ENCODE data around the gene ATG4C. TPM values are rescaled to one million over a fixed set of nuclear protein-coding genes. Genes with fewer than 3 reads are reported as not detected.
"Not testable (repeated sequence)": the region's sequence is repeated elsewhere in the genome, so short reads cannot be mapped to it uniquely, and the experiment has no call there.

ATG4C gene
- total and polyA plus RNA-seq, 2 donors: 6.9 to 17.3 TPM

DNA sequence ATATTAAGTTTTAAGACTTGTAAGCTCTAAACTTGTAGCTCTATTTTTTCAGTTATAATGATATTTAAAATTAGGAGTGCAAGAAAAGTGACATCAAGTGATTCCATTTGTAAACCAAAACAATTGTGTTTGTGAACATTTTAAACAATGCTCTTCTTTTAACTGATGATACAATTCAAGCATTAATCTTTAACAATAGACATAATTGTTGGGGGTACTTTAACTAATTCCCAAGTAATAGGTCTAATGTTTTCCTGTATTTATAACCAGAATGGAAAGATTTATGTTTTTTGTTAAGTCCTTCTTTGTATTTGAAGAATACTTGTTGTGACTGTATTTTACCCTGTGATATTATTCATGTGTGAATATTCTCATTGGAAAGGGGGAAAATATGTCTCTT, 6.8 kb downstream of the ATG4C start:
- no peaks in the 10 kb centered on the region for H3K36me3 ChIP-seq (ENCODE audit: insufficient read depth)
- no peak overlapping the region for H3K27ac ChIP-seq (ENCODE audit: low read depth)
- DNase-seq (ENCODE audit: extremely low spot score): no peak
- H3K4me1 ChIP-seq (ENCODE audit: insufficient read depth): no peaks in the 10 kb centered on the region
- H3K4me3 ChIP-seq (ENCODE audit: low read depth, low read length): no peak overlapping the region

DNA sequence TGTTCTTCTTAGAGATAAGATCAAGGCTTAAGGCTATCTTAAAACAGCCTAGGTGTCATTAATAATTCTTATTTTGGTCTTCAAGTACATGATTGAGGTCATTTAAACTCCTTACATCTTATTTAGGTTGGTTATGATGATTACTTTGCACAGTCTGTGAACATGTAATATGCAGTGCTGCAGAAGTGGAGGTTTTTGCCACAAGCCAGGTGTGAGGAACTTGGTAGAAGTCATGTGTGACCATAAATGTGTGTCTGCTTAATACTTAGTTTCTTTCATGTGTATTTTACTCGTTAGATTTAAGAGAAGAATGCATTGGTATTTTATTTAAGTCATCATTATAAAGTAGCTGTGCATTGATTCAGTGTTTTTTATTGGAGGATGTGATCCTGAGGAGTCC, 10.1 kb downstream of the ATG4C start:
- no peak overlapping the region for H3K27ac ChIP-seq (ENCODE audit: low read depth)
- 74% methylated on average over 1 of the region's 1 CpG for WGBS

DNA sequence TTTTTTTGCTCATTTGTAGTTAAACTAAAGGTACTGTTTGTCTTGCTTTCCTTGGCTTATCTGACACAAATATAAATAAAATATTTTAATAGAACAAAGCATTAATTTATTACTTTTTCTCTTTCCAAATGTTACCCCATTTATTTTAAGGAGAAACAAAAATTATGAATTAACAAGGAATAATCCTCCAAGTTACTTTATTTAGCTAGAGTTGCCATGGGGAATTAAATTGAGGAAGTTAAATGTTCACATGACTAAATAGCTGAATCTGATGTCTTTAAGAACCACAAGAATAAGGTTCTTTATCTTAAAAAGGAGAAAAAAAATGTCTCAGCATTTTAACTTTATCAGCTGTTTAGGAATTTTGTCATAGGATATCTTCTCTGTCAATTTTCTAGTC, 12.3 kb downstream of the ATG4C start:
- H3K27ac ChIP-seq (ENCODE audit: low read depth): no peak overlapping the region
- no peak overlapping the region for H3K4me3 ChIP-seq (ENCODE audit: low read depth, low read length)
- no peaks in the 10 kb centered on the region for H3K4me1 ChIP-seq (ENCODE audit: insufficient read depth)
- H3K36me3 ChIP-seq (ENCODE audit: insufficient read depth): no peaks in the 10 kb centered on the region
- DNase-seq (ENCODE audit: extremely low spot score): no peak

More for the DNA sequence above, 10.1 kb downstream of the ATG4C start:
- Histone ChIP-seq H3K36me3 (ENCODE audit: insufficient read depth) (no peaks in the 10 kb centered on the region), H3K4me1 (ENCODE audit: insufficient read depth) (no peaks in the 10 kb centered on the region), H3K4me3 (ENCODE audit: low read depth, low read length) (no peak overlapping the region)
- DNase-seq (ENCODE audit: extremely low spot score): no peak

DNA sequence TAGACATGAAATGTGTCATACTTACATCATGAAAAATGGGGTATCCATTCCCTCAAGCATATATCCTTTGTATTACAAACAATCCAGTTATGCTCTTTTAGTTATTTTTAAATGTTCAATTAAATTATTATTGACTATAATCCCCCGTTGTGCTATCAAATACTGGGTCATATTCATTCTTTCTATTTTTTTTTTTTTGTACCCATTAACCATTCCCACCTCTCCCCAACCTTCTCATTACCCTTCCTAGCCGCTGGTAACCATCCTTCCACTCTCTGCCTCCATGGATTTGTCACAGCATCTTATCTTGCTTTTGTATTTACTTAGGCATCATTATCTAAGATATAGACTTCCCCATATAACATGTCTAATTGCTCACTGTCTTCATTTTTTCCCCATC, 15.8 kb downstream of the ATG4C start:
- 90% methylated on average over 2 of the region's 2 CpGs for WGBS
- Histone ChIP-seq H3K36me3 (ENCODE audit: insufficient read depth) (no peaks in the 10 kb centered on the region), H3K27ac (ENCODE audit: low read depth) (no peak overlapping the region), H3K4me3 (ENCODE audit: low read depth, low read length) (no peak overlapping the region), H3K4me1 (ENCODE audit: insufficient read depth) (no peaks in the 10 kb centered on the region)
- no peak for DNase-seq (ENCODE audit: extremely low spot score)

DNA sequence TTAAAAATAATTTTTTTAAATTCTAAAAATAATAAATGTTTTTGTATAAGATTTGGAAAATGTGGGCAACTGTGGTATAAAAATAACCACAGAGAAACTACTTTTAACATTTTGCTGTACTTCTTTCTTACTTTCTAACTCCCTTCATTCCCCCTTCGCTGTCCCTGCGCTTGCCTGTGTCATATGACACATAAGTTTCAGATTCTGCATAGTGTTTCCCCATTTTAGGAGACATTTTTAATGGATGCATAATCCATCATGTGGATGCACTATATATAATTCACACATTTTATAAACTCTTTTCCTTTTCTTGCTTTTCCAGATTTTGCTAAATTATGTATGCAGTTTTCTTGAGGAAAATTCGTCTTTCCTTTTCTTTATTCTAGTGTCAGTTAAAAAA, 16.3 kb downstream of the ATG4C start:
- whole genome bisulfite sequencing: 89% methylated on average over 3 of the region's 3 CpGs
- Histone ChIP-seq H3K36me3 (ENCODE audit: insufficient read depth) (no peaks in the 10 kb centered on the region), H3K4me1 (ENCODE audit: insufficient read depth) (no peaks in the 10 kb centered on the region), H3K4me3 (ENCODE audit: low read depth, low read length) (no peak overlapping the region), H3K27ac (ENCODE audit: low read depth) (no peak overlapping the region)
- DNase-seq (ENCODE audit: extremely low spot score): no peak

DNA sequence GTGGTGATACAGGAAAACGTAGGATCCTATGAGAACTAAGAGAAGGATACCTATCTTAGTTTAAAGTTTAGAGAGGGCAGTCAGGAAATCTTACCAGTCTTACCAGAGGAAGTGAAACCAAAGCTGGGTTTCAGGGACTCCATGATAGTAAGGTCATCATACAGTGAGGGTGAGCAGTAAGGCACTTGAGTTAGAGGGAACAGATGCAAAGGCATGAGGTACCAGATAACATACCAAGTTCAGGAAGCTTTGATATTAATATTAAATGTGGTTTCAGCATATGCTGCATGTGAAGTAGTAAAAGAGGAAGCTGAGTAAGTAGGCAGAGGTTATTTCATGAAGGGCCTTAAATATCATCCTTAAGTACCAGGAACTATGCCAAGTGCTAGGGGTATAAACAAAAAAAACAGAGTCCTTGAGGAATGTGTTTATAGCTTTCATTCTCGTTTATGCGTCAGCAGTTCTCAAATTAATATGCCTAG, 16.9 kb downstream of the ATG4C start:
- Histone ChIP-seq H3K27ac (ENCODE audit: low read depth) (no peak overlapping the region), H3K36me3 (ENCODE audit: insufficient read depth) (no peaks in the 10 kb centered on the region), H3K4me1 (ENCODE audit: insufficient read depth) (no peaks in the 10 kb centered on the region), H3K4me3 (ENCODE audit: low read depth, low read length) (no peak overlapping the region)
- DNase-seq (ENCODE audit: extremely low spot score): no peak
- 49% methylated on average over 3 of the region's 3 CpGs for WGBS

DNA sequence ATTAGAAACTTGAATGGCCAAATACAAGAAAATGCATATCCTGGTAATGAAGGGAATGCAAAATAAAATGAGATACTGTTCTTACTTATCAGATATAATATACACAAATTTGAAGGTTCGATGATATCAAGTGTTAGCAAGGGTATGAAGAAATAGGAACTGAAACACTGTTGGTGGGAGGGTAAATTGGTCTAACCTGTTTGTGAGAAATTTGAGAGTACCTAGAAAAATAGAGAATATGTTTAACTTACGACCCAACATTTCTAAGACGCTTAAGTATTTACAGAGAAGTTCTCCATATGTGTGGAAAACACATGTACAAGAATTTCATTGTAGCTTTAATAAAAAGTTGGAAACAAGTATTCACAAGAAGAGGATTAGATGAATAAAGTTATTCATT, 25.9 kb downstream of the ATG4C start:
- Histone ChIP-seq H3K4me1 (ENCODE audit: insufficient read depth) (no peaks in the 10 kb centered on the region), H3K27ac (ENCODE audit: low read depth) (no peak overlapping the region), H3K36me3 (ENCODE audit: insufficient read depth) (peaks cover 9% of the 10 kb centered on the region), H3K4me3 (ENCODE audit: low read depth, low read length) (no peak overlapping the region)
- DNase-seq (ENCODE audit: extremely low spot score): no peak
- WGBS: 97% methylated on average over 3 of the region's 3 CpGs

DNA sequence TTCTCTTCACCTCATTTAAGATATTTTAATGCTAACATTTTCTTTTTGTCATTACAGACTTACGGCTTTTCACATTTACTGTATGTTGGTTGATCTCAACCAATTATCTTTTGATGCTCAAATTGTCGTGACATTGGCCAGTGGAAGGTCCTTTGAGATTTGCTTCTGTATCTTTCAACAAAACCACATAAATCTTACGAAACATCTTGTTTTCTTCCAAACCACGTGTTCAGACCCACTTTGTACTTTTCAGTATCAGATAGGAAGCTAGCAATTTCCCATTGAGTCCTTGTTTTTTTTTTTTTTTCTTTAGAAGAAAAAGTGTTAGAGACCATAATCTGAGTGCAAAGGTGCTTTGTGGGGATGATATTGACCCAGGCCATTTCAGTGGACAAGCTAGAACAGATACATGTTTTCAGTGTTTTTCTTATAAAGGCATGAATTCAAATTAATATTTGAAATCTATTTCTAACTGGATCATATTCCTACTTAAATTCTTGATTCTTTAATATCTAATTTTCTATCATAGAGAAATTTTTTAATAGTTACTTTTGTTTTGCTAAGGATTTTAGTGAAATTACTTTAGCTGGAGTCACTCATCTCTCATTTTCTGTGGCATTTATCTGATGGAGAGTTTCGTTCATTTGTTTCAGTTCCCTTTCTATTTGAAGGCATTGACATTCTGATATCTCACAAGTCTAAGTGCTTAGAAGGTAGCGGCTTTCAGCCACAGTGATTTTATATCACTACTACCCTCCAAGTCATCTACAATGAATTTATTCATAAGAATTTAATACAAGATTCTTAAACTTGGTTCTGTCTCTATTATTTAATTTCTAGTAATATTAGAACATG, 26.7 kb downstream of the ATG4C start:
- no peak for DNase-seq (ENCODE audit: extremely low spot score)
- WGBS: 94% methylated on average over 6 of the region's 6 CpGs
- Histone ChIP-seq H3K36me3 (ENCODE audit: insufficient read depth) (peaks cover 9% of the 10 kb centered on the region), H3K4me1 (ENCODE audit: insufficient read depth) (no peaks in the 10 kb centered on the region), H3K27ac (ENCODE audit: low read depth) (peak overlapping the region; percentile 5), H3K4me3 (ENCODE audit: low read depth, low read length) (no peak overlapping the region)

DNA sequence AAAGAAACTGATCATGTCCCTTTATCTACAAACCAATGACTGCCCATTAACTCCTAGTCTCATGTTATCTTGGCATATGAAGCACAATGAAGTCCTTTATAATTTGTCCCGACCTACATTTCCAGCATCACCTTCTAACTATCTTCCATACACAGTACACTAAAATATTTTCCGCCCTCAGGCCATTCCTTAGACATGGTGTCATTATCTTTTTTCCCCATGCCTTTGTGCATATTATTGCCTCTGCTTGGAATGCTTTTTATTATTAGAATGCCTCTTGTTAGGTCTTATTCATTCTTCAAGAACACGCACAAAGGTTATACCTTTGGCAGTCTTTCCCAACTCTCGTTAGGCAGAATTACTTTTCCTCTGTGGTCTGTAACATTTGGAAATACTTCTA, 39.6 kb downstream of the ATG4C start:
- no peak overlapping the region for H3K4me3 ChIP-seq (ENCODE audit: low read depth, low read length)
- H3K36me3 ChIP-seq (ENCODE audit: insufficient read depth): no peaks in the 10 kb centered on the region
- no peak for DNase-seq (ENCODE audit: extremely low spot score)
- WGBS: 94% methylated on average over 4 of the region's 4 CpGs
- H3K4me1 ChIP-seq (ENCODE audit: insufficient read depth): no peaks in the 10 kb centered on the region
- no peak overlapping the region for H3K27ac ChIP-seq (ENCODE audit: low read depth)

DNA sequence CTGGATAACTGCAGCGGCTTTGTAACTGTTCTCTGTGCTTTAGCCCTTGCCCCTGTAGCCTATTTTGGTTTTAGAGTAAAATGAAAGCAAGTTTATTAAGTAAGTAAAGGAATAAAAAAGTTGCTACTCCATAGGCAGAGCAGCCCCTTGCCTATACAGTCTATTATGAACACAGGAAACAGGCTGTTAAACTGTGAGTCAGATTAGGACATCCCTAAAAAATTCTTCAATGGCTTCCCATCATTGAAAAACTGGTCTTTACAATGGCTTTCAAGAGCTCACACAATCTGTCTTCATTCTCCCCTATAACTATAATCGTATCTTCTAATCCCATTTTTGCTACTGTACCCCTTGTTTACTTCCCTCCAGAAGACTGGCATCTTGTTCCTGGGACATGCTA, 43.0 kb downstream of the ATG4C start:
- no peak overlapping the region for H3K4me3 ChIP-seq (ENCODE audit: low read depth, low read length)
- peaks cover 2% of the 10 kb centered on the region for H3K36me3 ChIP-seq (ENCODE audit: insufficient read depth)
- DNase-seq (ENCODE audit: extremely low spot score): no peak
- no peak overlapping the region for H3K27ac ChIP-seq (ENCODE audit: low read depth)
- 95% methylated on average over 2 of the region's 2 CpGs for WGBS
- H3K4me1 ChIP-seq (ENCODE audit: insufficient read depth): no peaks in the 10 kb centered on the region

DNA sequence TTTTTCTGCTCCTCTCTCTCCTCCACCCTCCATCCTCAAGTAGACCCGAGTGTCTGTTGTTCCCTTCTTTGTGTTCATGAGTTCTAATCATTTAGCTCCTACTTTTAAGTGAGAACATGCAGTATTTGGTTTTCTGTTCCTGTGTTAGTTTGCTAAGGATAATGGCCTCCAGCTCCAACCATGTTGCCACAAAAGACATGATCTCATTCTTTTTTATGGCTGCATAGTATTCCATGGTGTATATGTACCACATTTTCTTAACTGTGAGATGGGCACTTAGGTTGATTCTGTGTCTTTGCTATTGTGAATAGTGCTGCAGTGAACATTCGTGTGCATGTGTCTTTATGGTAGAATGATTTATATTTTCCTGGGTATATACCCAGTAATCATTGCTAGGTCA, 43.9 kb downstream of the ATG4C start:
- H3K4me1 ChIP-seq (ENCODE audit: insufficient read depth); H3K4me3 ChIP-seq (ENCODE audit: low read depth, low read length); H3K27ac ChIP-seq (ENCODE audit: low read depth); H3K36me3 ChIP-seq (ENCODE audit: insufficient read depth); DNase-seq (ENCODE audit: extremely low spot score): not testable (repeated sequence)
- WGBS: 97% methylated on average over 2 of the region's 2 CpGs

DNA sequence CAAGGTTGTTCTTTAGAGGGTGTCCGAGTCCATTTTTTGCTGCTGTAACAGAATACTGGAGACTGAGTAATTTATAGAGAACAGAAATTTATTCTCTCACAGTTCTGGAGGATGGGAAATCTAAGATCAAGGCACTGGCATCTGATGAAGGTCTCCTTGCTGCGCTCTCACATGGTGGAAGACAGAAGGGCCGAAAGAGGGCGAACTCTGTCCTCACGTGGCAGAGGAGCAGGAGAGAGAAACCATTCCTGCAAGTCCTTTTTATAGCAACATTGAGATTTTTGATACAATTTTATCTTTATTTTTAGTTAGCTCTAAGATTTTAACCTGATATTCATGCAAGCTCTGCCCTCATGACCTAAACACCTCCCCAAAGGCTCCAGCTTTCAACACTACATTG, 48.3 kb downstream of the ATG4C start:
- 82% methylated on average over 5 of the region's 5 CpGs for WGBS
- no peaks in the 10 kb centered on the region for H3K4me1 ChIP-seq (ENCODE audit: insufficient read depth)
- no peak overlapping the region for H3K27ac ChIP-seq (ENCODE audit: low read depth)
- no peak overlapping the region for H3K4me3 ChIP-seq (ENCODE audit: low read depth, low read length)
- DNase-seq (ENCODE audit: extremely low spot score): no peak
- peaks cover 2% of the 10 kb centered on the region for H3K36me3 ChIP-seq (ENCODE audit: insufficient read depth)

DNA sequence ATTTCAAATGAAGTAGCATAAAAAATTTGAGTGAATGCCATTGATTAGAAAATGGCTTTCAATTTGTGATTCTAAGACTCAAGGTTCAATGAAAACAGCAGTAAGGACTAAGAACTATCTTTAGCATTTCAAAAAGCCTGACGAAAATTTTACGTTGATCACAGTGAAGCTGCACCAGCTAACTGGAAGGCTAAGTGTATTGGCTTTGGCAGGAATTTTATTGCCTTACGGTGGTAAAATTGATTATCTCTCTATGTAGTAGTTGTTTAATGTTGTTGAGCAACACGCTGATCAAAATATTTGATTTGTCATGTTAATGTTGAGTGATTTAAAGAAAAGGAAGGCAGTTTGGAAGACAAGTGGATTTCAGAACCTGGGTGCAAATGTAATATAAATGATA, 49.6 kb downstream of the ATG4C start:
- no peak overlapping the region for H3K27ac ChIP-seq (ENCODE audit: low read depth)
- no peak overlapping the region for H3K4me3 ChIP-seq (ENCODE audit: low read depth, low read length)
- peaks cover 2% of the 10 kb centered on the region for H3K36me3 ChIP-seq (ENCODE audit: insufficient read depth)
- no peak for DNase-seq (ENCODE audit: extremely low spot score)
- H3K4me1 ChIP-seq (ENCODE audit: insufficient read depth): no peaks in the 10 kb centered on the region
- WGBS: 94% methylated on average over 4 of the region's 4 CpGs

DNA sequence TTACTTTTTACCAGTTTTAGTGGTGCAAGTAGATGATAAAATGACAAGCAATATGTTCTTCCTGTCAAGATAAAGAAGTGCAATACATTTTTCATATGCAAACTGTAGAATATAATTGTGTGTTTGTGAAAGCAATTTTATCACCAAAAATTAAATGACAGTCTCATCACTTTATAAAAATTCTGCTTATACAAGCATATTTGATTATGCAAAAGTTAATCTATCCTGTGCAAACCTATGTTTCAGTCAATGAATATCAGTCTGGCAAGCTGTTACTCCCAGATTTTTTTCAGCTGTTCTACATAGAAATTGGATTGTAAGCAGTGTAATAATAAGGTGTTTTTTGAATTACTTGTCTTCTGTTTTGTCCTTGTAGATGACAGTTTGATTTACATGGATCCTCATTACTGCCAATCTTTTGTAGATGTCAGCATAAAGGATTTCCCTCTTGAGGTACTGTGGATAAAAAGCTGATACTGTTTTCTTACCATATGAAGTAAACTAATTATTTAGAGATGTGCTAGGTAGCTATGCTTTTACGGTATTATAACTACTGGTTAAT, 50.5 kb downstream of the ATG4C start:
- WGBS: 98% methylated on average over 1 of the region's 1 CpG
- no peak overlapping the region for H3K27ac ChIP-seq (ENCODE audit: low read depth)
- H3K4me3 ChIP-seq (ENCODE audit: low read depth, low read length): no peak overlapping the region
- no peaks in the 10 kb centered on the region for H3K4me1 ChIP-seq (ENCODE audit: insufficient read depth)
- peaks cover 2% of the 10 kb centered on the region for H3K36me3 ChIP-seq (ENCODE audit: insufficient read depth)
- DNase-seq (ENCODE audit: extremely low spot score): no peak
